Duodenal mucosa (tissue), 2 donors: ENCODE results near the gene FOXP3.

Experiments used
- H3K27ac ChIP-seq: one replicate; pipeline ENCODE4 v1.7.0; 2013; ENCODE audit warnings: low read depth, low read length
- H3K27me3 ChIP-seq, 2 donors: one replicate each; pipeline ENCODE4 v1.7.0; 2013; ENCODE audit warnings: low read length in 2 of 2, control low read depth in 1 of 2; ENCODE audit not compliant: insufficient read depth in 2 of 2, control insufficient read depth in 1 of 2
- H3K36me3 ChIP-seq, 2 donors: one replicate each; pipeline ENCODE4 v1.7.0; 2013; ENCODE audit warnings: low read length in 2 of 2, control low read depth in 1 of 2; ENCODE audit not compliant: insufficient read depth in 2 of 2, control insufficient read depth in 1 of 2
- H3K4me1 ChIP-seq, 2 donors: one replicate each; pipeline ENCODE4 v1.7.0; 2013; ENCODE audit warnings: low read length in 2 of 2, control low read depth in 1 of 2; ENCODE audit not compliant: insufficient read depth in 2 of 2, control insufficient read depth in 1 of 2
- H3K4me3 ChIP-seq, 2 donors: one replicate each; pipeline ENCODE4 v1.7.0; 2013; ENCODE audit warnings: low read length in 2 of 2, low read depth in 1 of 2
- H3K9ac ChIP-seq, 2 donors: one replicate each; pipeline ENCODE4 v1.7.0; 2013; ENCODE audit warnings: low read length in 2 of 2, low read depth in 1 of 2
- H3K9me3 ChIP-seq, 2 donors: one replicate each; pipeline ENCODE4 v1.7.0; 2013; ENCODE audit warnings: low read length in 2 of 2, control low read depth in 1 of 2; ENCODE audit not compliant: control insufficient read depth in 1 of 2

FOXP3 gene

DNA sequence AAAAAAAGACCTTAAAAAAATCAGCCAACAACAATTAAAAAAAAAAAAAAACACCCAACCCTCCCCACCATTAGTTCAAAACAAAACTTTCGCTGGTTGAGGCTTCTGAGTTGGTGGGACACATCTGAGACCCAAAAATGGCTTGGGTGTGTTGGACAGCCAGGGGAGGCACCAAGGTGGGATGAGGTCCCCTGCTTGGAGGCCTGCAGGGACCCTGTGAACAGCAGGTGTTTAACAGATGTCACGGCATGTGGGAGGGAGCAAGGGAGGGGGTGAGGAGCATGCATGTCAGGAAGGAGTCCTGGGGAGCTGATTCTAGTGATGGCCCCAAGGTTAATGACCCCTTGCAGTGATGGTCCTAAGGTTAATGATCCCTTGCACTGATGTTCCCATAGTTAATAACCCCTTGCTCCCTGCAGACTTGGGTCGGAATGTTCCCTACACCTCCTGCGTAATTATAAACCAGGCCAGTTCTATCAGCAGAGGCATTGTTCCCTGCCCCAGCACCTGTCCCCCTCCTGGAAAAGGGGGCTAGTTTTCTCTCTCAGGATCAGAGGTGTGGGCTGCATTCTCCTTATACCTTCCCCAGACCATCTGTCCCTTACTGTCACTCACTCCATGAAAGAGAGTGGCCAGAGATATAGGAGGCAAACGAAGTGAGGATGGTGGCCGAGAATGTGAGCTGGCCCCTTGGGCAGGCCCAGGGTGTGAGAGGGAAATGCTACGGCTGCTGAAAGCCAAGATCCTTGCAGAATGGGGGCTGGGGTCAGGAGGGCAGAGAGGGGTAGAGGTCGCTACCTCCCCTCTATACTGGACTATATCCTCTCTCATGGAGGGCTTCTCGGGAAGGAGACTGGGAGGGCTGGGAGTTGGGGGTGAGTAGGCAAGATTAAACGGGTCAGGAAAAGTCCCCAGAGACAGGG lies 2.3 kb upstream of the FOXP3 start:
- Histone ChIP-seq H3K27me3 (no peaks in the 10 kb centered on the region), H3K9ac (no peak overlapping the region), H3K4me1 (peaks cover 14 to 15% of the 10 kb centered on the region in 2 donors), H3K4me3 (no peak overlapping the region), H3K36me3 (no peaks in the 10 kb centered on the region), H3K9me3 (no peaks in the 10 kb centered on the region), H3K27ac (no peak overlapping the region)

DNA sequence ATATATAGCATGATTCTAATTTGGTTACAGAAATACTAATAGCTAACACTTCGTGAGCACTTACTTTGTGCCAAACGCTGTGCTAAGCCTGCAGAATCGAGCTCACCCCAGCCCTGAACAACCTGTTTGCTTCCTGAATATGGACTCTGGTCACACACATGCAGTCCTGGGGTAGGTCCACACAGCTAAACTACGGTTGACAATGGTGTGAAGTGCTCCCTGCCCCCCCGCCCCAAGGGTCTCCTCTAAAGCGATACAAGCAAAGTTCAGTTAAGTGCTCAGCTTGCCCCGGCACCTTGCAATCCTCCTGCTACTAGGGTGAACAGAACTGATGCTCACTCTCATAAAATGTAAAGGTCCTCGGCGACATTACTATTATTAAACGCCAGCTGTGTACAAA lies 879 bp downstream of the FOXP3 start:
- H3K9me3 ChIP-seq: no peaks in the 10 kb centered on the region
- no peak overlapping the region for H3K27ac ChIP-seq
- H3K4me3 ChIP-seq: no peak overlapping the region
- no peaks in the 10 kb centered on the region for H3K36me3 ChIP-seq
- H3K9ac ChIP-seq: no peak overlapping the region
- no peaks in the 10 kb centered on the region for H3K4me1 ChIP-seq
- H3K27me3 ChIP-seq: no peaks in the 10 kb centered on the region

DNA sequence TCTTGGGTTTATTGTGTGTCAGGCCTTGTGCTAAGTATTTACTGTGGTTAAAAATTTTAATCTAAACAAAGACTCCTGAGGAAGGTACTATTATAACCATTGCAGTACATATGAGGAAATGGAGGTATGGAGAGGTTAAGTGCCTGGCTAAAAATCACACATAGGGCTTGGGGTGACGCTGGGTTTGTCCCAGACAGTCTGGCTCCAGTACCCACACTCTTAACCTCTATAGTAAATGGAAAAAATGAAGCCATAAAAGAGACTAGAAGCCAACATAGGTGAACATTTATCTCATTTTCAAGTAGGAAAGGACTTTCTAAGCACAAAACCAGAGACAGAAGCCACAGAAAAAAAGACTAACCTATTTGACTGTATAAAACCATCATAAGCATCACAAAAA lies 1.9 kb downstream of the FOXP3 start:
- Histone ChIP-seq H3K4me3 (no peak overlapping the region), H3K9ac (no peak overlapping the region), H3K27me3 (no peaks in the 10 kb centered on the region), H3K36me3 (no peaks in the 10 kb centered on the region), H3K4me1 (no peaks in the 10 kb centered on the region), H3K27ac (no peak overlapping the region), H3K9me3 (no peaks in the 10 kb centered on the region)

DNA sequence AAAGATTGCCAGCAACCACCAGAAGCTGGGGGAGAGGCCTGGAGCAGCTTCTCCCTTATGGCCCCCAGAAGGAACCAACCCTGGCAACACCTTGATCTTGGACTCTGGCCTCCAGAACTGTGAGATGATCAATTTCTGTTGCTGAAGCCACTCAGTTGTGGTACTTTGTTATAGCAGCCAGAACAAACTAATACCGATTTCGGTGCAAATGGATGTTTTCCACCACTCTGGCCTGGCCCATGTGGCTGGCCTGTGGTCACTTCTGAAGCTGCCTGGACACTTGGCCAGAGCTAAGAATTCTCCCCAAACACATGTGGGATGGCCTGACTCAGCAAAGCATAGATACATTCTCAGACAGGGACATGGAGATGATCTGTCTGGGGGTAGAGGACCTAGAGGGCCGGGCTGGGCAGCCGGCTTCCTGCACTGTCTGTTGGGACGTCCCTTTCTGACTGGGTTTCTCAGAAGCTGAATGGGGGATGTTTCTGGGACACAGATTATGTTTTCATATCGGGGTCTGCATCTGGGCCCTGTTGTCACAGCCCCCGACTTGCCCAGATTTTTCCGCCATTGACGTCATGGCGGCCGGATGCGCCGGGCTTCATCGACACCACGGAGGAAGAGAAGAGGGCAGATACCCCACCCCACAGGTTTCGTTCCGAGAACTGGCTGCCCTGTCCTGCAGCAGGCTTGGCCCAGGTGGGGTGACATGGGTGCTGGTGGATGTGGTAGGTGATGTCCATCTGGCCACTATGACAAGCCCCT lies 4.1 kb downstream of the FOXP3 start:
- no peaks in the 10 kb centered on the region for H3K36me3 ChIP-seq

DNA sequence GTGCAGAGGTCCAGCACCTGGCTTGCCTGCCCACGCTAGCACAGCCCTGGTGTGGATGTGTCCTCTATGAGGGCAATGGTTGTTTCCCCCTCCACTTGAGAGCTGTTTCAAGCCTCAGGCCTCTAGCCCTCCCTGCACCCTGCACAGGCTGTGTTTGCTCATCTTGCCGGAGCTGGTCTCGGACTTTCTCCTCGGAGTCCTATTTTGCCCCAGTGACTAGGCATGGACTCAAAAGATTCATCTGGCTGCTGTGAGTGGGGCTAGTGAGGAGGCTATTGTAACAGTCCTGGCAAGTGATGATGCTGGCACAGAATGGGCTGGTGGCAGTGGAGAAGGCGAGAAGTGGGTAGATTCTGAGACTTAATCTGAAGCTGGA lies 5.8 kb downstream of the FOXP3 start:
- no peak overlapping the region for H3K9ac ChIP-seq

More for the DNA sequence above, 4.1 kb downstream of the FOXP3 start:
- Histone ChIP-seq H3K27ac (no peak overlapping the region), H3K9ac (no peak overlapping the region), H3K9me3 (no peaks in the 10 kb centered on the region), H3K4me1 (no peaks in the 10 kb centered on the region), H3K4me3 (no peak overlapping the region), H3K27me3 (no peaks in the 10 kb centered on the region)

DNA sequence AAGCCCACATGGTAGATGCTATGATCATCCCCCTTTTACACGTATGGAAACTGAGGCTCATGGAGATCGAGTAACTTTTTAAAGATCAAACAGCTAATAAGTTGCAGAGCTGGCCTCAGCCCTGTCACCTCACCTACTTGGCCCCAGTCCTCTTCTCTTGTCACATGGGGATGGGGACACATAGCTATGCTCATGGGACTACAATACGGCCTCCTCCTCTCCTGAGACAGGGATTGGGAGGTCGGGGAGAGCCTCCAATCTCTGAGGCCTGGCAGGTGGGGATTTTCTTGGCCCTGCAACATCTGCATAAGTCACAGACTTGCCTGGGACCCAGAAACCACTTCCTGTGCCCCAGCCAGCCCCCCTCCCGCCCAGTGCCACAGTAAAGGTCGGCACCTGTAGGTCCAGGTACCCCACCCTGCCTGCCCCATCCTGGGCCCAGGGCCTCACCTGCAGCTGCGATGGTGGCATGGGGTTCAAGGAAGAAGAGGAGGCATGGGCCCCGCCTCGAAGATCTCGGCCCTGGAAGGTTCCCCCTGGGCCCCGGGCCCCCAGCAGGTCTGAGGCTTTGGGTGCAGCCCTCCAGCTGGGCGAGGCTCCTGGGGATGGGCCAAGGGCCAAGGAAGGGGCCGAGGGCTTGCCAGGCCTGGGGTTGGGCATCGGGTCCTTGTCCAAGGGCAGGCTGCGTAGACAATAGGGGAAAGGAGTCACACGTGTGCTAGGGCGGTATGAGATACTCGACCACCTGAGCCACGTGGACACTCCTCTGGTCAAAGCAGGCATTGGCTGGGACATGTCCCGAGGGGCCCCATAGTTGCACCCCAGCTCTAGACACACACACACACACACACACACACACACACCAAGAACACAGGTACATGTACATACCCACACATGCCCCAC lies 6.4 kb downstream of the FOXP3 start:
- Histone ChIP-seq H3K9ac (no peak overlapping the region), H3K27me3 (no peaks in the 10 kb centered on the region), H3K4me3 (no peak overlapping the region), H3K9me3 (no peaks in the 10 kb centered on the region), H3K4me1 (no peaks in the 10 kb centered on the region), H3K36me3 (no peaks in the 10 kb centered on the region), H3K27ac (no peak overlapping the region)

More for the DNA sequence above, 5.8 kb downstream of the FOXP3 start:
- no peaks in the 10 kb centered on the region for H3K27me3 ChIP-seq
- no peaks in the 10 kb centered on the region for H3K36me3 ChIP-seq
- no peak overlapping the region for H3K27ac ChIP-seq
- no peaks in the 10 kb centered on the region for H3K9me3 ChIP-seq
- H3K4me3 ChIP-seq: no peak overlapping the region
- no peaks in the 10 kb centered on the region for H3K4me1 ChIP-seq

DNA sequence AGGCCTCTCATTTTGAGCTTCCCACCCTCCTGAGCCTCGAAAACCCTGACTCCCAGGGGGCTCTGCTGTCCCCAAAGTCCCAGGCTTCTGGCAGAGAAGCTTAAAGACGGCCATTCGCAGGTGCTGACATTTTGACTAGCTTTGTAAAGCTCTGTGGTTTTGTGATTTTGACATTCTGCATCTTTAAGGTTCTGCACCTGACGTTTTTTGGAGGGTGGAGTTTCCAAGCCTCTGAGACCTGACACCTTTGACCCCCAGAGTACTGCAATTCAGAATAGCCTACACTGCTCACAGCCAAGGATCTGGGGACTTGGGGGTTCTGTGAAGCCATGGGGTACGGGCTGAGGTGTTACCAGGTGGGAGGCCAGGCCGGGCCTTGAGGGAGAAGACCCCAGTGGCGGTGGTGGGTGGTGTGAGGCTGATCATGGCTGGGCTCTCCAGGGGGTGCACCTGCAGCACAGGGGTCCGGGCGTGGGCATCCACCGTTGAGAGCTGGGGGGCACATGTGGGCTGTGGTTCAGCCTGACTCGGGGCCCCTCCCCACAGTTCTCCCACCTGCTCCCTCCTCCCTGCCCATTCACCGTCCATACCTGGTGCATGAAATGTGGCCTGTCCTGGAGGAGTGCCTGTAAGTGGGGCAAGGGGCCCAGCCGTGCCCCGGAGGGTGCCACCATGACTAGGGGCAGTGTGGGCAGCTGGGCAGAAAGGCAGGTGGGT lies 7.3 kb downstream of the FOXP3 start:
- Histone ChIP-seq H3K36me3 (no peaks in the 10 kb centered on the region), H3K27ac (no peak overlapping the region), H3K27me3 (no peaks in the 10 kb centered on the region), H3K9ac (no peak overlapping the region), H3K9me3 (no peaks in the 10 kb centered on the region), H3K4me3 (no peak overlapping the region), H3K4me1 (no peaks in the 10 kb centered on the region)

DNA sequence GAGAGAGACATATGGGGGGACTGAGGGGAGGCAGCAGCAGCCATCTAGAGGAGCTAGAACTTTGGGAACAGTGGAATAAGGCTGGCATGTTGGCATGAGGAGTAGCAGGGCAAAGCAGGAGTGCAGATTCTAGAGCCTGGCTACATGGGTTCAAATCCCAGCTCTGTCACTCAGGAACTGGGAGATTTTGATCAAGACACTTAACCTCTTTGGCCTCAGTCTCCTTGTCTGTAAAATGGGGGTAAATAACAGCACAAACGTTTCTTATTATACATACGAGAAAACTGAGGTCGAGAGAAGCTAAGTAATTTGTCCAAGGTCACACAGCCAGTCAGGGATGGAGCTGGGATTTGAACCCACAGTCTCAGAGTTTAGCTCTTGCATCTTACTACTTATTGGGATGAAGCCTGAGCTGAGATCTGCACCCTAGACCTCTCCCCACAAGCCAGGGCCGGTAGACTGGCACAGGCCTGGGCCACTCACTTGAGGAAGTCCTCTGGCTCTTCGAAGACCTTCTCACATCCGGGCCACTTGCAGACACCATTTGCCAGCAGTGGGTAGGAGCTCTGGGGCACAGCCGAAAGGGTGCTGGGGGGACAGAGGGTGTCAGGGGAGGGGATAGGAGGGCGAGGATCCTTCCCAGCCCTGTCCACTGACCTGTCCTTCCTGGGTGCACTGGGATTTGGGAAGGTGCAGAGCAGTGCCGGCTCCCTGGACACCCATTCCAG lies 8.1 kb downstream of the FOXP3 start:
- no peak overlapping the region for H3K4me3 ChIP-seq
- no peaks in the 10 kb centered on the region for H3K4me1 ChIP-seq
- H3K27ac ChIP-seq: no peak overlapping the region
- H3K36me3 ChIP-seq: no peaks in the 10 kb centered on the region
- no peaks in the 10 kb centered on the region for H3K9me3 ChIP-seq
- no peak overlapping the region for H3K9ac ChIP-seq
- H3K27me3 ChIP-seq: no peaks in the 10 kb centered on the region

DNA sequence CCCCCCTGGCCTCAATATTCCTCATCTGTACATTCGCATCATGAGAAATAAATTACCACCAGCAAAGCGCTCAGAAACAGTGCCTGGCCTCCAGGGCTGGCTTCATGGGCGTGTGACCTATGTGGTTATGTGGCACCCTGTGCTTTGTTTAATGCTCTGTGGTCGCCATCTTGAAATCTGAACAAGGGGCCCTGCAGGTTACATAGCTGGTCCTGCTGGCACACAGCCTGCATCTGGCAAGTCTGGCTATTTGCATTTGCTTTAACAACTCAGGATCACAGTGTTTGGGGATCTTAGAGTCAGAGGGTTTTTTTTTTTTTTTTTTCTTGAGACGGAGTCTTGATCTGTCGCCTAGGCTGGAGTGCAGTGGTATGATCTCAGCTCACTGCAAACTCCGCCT lies 9.9 kb downstream of the FOXP3 start:
- no peaks in the 10 kb centered on the region for H3K4me1 ChIP-seq
- no peak overlapping the region for H3K9ac ChIP-seq
- no peaks in the 10 kb centered on the region for H3K9me3 ChIP-seq
- H3K27me3 ChIP-seq: no peaks in the 10 kb centered on the region
- no peak overlapping the region for H3K4me3 ChIP-seq
- H3K36me3 ChIP-seq: no peaks in the 10 kb centered on the region
- no peak overlapping the region for H3K27ac ChIP-seq
